GM19438 (cell line): ENCODE measurements around the gene KY.
"Not testable (repeated sequence)": the region's sequence is repeated elsewhere in the genome, so short reads cannot be mapped to it uniquely, and the experiment has no call there.

Source experiments
- ATAC-seq: cut with Tn5 transposase; IDR thresholded peaks from one replicate; pipeline ENCODE4 v1.9.1; 2021; ENCODE audit warnings: low read depth; ENCODE audit not compliant: unreplicated experiment

KY gene

GRCh38 chr3:134607054-134608022 lies 43.5 kb downstream of the KY start:
- no peak for ATAC-seq

- no peak for ATAC-seq
Observed at GRCh38 chr3:134606033-134607025, 44.5 kb downstream of the KY start.

GRCh38 chr3:134605556-134605955 lies 45.3 kb downstream of the KY start:
- ATAC-seq = no peak

- no peak for ATAC-seq
Observed at GRCh38 chr3:134603956-134604355, 46.9 kb downstream of the KY start.

GRCh38 chr3:134603480-134603879 lies 47.3 kb downstream of the KY start:
- ATAC-seq = no peak

GRCh38 chr3:134602440-134602814 lies 48.4 kb downstream of the KY start:
- no peak for ATAC-seq

GRCh38 chr3:134601539-134602439 lies 49.0 kb downstream of the KY start:
- no peak for ATAC-seq

GRCh38 chr3:134600685-134601463 lies 49.9 kb downstream of the KY start:
- ATAC-seq = peak; percentile 75

- no peak for ATAC-seq
Observed at GRCh38 chr3:134600206-134600605, 50.6 kb downstream of the KY start.

- ATAC-seq = no peak
Observed at GRCh38 chr3:134598763-134599545, 51.9 kb downstream of the KY start.

- no peak for ATAC-seq
Observed at GRCh38 chr3:134597390-134597970, 53.3 kb downstream of the KY start.

- not testable (repeated sequence) for ATAC-seq
Observed at GRCh38 chr3:134594986-134595385, 55.8 kb downstream of the KY start.

GRCh38 chr3:134594331-134594741 lies 56.5 kb downstream of the KY start:
- ATAC-seq = no peak

- no peak for ATAC-seq
Observed at GRCh38 chr3:134592806-134593205, 58.0 kb downstream of the KY start.

GRCh38 chr3:134590766-134591165 lies 60.1 kb downstream of the KY start:
- ATAC-seq = no peak

- ATAC-seq = no peak
Observed at GRCh38 chr3:134579141-134579665, 71.6 kb downstream of the KY start.

- no peak for ATAC-seq
Observed at GRCh38 chr3:134576831-134577230, 74.0 kb downstream of the KY start.

- no peak for ATAC-seq
Observed at GRCh38 chr3:134576426-134576825, 74.4 kb downstream of the KY start.
